GM12878 (cell line): Measurements from ENCODE around the gene EVX1.

Experiments
- ATF3 ChIP-seq: IDR thresholded peaks from 2 replicates; pipeline ENCODE4 v1.6.1; 2011; ENCODE audit warnings: low read depth, mild to moderate bottlenecking, low read length, moderate library complexity, borderline replicate concordance; ENCODE audit errors: extremely low read depth
- BACH1 ChIP-seq: fragments of 450-650 bp; IDR thresholded peaks from 2 replicates; pipeline ENCODE4 v1.6.1; 2017; ENCODE audit warnings: mild to moderate bottlenecking, borderline replicate concordance
- CHD4 ChIP-seq: fragments of 200-600 bp; sonication (generic); IDR thresholded peaks from 2 replicates; pipeline ENCODE4 v1.6.1; 2016; ENCODE audit warnings: mild to moderate bottlenecking
- SP1 ChIP-seq: IDR thresholded peaks from one replicate; pipeline ENCODE4 v1.6.1; 2011; ENCODE audit warnings: low read depth, low read length
- TF ChIP-seq, protein P1 (sequence below): fragments of 450-650 bp; IDR thresholded peaks from 2 replicates; pipeline ENCODE4 v1.6.1; 2017; ENCODE audit warnings: mild to moderate bottlenecking, low read depth, inconsistent platforms; ENCODE audit not compliant: poor library complexity, severe bottlenecking
- TF ChIP-seq, protein P2 (sequence below): fragments of 450-650 bp; IDR thresholded peaks from 2 replicates; pipeline ENCODE4 v1.6.1; 2016; ENCODE audit warnings: mild to moderate bottlenecking
- TF ChIP-seq, protein P3 (sequence below), 3 experiments: IDR thresholded peaks in 2 of 3; conservative IDR thresholded peaks in 1 of 3; 2 replicates each; pipeline ENCODE4 v1.5.1; 2011; ENCODE audit warnings: low read depth in 3 of 3, low read length in 3 of 3, mild to moderate bottlenecking in 3 of 3, control low read depth in 2 of 3, moderate library complexity in 2 of 3, inconsistent platforms in 1 of 3, mixed read lengths in 1 of 3; ENCODE audit not compliant: control insufficient read depth in 2 of 3, insufficient read depth in 1 of 3; ENCODE audit errors: extremely low read depth in 1 of 3

DNA sequence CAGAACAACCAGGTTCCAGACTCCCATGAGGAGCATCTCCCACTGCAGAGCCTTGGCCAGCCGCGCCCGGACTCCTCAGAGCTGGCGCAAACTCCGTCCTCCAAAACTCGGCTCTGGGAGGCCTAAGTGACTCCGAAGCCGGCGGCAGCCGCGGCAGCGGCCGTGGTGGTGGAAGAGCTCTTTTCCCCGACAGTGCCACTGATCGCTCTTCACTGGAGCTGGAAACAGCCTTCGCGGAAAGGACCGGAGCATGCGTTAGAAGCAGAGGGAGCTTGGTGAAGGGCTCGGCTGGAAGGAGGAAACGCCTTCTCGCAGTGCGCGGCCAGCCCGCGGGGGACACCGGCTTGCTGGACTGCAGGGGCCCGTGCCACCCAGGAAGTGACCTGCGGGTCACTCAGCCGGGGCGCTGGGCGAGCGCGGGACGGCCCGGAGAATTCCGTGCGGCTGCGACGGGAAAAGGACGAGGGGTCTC lies 37.7 kb upstream of the EVX1 start:
- TF ChIP-seq, protein P1, sequence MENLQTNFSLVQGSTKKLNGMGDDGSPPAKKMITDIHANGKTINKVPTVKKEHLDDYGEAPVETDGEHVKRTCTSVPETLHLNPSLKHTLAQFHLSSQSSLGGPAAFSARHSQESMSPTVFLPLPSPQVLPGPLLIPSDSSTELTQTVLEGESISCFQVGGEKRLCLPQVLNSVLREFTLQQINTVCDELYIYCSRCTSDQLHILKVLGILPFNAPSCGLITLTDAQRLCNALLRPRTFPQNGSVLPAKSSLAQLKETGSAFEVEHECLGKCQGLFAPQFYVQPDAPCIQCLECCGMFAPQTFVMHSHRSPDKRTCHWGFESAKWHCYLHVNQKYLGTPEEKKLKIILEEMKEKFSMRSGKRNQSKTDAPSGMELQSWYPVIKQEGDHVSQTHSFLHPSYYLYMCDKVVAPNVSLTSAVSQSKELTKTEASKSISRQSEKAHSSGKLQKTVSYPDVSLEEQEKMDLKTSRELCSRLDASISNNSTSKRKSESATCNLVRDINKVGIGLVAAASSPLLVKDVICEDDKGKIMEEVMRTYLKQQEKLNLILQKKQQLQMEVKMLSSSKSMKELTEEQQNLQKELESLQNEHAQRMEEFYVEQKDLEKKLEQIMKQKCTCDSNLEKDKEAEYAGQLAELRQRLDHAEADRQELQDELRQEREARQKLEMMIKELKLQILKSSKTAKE: no peak
- TF ChIP-seq SP1 (no peak), CHD4 (no peak), ATF3 (no peak), BACH1 (no peak)
- TF ChIP-seq, protein P2, sequence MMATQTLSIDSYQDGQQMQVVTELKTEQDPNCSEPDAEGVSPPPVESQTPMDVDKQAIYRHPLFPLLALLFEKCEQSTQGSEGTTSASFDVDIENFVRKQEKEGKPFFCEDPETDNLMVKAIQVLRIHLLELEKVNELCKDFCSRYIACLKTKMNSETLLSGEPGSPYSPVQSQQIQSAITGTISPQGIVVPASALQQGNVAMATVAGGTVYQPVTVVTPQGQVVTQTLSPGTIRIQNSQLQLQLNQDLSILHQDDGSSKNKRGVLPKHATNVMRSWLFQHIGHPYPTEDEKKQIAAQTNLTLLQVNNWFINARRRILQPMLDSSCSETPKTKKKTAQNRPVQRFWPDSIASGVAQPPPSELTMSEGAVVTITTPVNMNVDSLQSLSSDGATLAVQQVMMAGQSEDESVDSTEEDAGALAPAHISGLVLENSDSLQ: no peak
- TF ChIP-seq, protein P3, sequence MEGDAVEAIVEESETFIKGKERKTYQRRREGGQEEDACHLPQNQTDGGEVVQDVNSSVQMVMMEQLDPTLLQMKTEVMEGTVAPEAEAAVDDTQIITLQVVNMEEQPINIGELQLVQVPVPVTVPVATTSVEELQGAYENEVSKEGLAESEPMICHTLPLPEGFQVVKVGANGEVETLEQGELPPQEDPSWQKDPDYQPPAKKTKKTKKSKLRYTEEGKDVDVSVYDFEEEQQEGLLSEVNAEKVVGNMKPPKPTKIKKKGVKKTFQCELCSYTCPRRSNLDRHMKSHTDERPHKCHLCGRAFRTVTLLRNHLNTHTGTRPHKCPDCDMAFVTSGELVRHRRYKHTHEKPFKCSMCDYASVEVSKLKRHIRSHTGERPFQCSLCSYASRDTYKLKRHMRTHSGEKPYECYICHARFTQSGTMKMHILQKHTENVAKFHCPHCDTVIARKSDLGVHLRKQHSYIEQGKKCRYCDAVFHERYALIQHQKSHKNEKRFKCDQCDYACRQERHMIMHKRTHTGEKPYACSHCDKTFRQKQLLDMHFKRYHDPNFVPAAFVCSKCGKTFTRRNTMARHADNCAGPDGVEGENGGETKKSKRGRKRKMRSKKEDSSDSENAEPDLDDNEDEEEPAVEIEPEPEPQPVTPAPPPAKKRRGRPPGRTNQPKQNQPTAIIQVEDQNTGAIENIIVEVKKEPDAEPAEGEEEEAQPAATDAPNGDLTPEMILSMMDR (IDR thresholded peaks at IDR 0.05 in 2 of 3, conservative IDR thresholded peaks at IDR 0.05 in 1 of 3; ENCODE audit: control insufficient read depth in 2 of 3, extremely low read depth in 1 of 3, insufficient read depth in 1 of 3, low read depth in 3 of 3, low read length in 3 of 3): no peak
